Subcutaneous adipose tissue (tissue), 4 donors: ENCODE measurements around the gene TRIM43. TPM values are rescaled to one million over a fixed set of nuclear protein-coding genes. Genes with fewer than 3 reads are reported as not detected.

Experiments
- small RNA-seq: library from RNA; depleted of rRNA; stranded (forward); fragments of <200 nt; gene quantifications from one replicate; pipeline ENCODE3, GENCODE V24; 2016
- total RNA-seq, 4 donors: library from RNA; depleted of rRNA; stranded (reverse); fragments of >200 nt; gene quantifications; one replicate each; pipeline ENCODE4 v1.1.0, GENCODE V29; 2016
- TF ChIP-seq, protein P1 (sequence below): fragments of 450-650 bp; IDR thresholded peaks from one replicate; pipeline ENCODE4 v1.5.1; 2016; ENCODE audit warnings: low read depth, mild to moderate bottlenecking, control low read depth, antibody characterized with exemption, moderate library complexity

TRIM43 gene
- total RNA-seq, 4 donors from 2014 or later = not detected

- TF ChIP-seq, protein P1, sequence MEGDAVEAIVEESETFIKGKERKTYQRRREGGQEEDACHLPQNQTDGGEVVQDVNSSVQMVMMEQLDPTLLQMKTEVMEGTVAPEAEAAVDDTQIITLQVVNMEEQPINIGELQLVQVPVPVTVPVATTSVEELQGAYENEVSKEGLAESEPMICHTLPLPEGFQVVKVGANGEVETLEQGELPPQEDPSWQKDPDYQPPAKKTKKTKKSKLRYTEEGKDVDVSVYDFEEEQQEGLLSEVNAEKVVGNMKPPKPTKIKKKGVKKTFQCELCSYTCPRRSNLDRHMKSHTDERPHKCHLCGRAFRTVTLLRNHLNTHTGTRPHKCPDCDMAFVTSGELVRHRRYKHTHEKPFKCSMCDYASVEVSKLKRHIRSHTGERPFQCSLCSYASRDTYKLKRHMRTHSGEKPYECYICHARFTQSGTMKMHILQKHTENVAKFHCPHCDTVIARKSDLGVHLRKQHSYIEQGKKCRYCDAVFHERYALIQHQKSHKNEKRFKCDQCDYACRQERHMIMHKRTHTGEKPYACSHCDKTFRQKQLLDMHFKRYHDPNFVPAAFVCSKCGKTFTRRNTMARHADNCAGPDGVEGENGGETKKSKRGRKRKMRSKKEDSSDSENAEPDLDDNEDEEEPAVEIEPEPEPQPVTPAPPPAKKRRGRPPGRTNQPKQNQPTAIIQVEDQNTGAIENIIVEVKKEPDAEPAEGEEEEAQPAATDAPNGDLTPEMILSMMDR = no peak
Observed at GRCh38 chr2:95578539-95578938, 13.3 kb upstream of the TRIM43 start.

Small RNA genes within 50 kb of the gene (small RNA-seq; reads per million reads assigned to genes)
- gene AC009237.4 (not detected), gene AC009237.7 (not detected)

Other genes starting within 250 kb of the TRIM43 start
- gene FAHD2A, start 189.3 kb upstream of the TRIM43 start, total RNA-seq = 10 to 100 TPM; 17.8 to 56.1 (median 36.1) TPM
- not detected for gene TRIM43B, start 107.2 kb upstream of the TRIM43 start, total RNA-seq